GM19238 (cell line): ENCODE measurements around the gene RTP5.
"Not testable (repeated sequence)": the region's sequence is repeated elsewhere in the genome, so short reads cannot be mapped to it uniquely, and the experiment has no call there.

Experiments
- DNase-seq: peaks from one replicate; pipeline ENCODE4 v3.0.0; 2011; ENCODE audit warnings: low spot score; ENCODE audit not compliant: insufficient read length

The RTP5 gene

DNA sequence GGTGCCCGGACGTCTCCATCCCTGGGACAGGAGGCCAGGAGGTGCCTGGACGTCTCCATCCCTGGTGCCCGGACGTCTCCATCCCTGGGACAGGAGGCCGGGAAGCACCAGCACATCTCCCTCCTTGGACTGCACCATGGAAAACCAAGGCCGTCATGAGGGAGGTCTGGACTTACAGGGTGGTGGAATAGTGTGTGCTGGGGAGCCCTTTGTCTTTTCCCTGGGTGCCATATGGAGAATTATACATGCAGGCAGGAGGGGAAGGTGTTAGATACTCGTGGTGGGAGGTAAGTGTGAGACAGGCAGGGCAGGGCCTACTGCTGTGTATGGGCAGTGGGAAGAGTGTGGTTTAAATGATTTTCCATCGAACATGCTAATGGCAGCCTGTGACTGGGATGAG, 52.9 kb downstream of the RTP5 start:
- no peak for DNase-seq

DNA sequence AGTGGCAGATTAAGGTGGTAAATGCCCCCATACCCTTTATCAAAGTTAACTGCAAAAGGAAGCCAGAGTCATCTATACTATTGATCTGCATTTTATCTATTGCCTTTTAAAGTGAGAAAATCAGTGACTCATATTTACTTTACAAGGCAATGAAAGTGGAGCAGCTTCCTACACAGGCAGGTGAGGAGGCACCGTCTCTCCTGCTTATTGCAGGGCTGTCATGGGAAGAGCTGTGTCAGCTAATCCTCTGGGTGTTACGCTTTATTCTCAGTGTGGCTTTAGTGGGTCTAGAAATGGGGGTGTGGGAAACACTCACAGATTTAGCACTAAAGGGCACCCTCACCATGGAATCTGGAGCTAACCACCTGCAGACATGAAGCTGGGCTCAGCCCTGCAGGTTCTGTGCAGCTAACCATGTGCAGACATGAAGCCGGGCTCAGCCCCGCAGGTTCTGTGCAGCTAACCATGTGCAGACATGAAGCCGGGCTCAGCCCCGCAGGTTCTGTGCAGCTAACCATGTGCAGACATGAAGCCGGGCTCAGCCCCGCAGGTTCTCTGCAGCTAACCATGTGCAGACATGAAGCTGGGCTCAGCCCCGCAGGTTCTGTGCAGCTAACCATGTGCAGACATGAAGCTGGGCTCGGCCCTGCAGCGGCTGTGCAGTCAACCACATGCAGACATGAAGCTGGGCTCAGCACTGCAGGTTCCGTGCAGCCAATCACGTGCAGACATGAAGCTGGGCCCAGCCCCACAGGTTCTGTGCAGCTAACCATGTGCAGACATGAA, 53.5 kb downstream of the RTP5 start:
- DNase-seq = not testable (repeated sequence)
